HG02981 (cell line): Measurements from ENCODE around the gene KMT2E.
"Not testable (repeated sequence)": the region's sequence is repeated elsewhere in the genome, so short reads cannot be mapped to it uniquely, and the experiment has no call there.

ENCODE experiments used
- ATAC-seq: cut with Tn5 transposase; IDR thresholded peaks from one replicate; pipeline ENCODE4 v1.9.1; 2021; ENCODE audit warnings: mild to moderate bottlenecking, moderate library complexity; ENCODE audit not compliant: unreplicated experiment

KMT2E gene

DNA sequence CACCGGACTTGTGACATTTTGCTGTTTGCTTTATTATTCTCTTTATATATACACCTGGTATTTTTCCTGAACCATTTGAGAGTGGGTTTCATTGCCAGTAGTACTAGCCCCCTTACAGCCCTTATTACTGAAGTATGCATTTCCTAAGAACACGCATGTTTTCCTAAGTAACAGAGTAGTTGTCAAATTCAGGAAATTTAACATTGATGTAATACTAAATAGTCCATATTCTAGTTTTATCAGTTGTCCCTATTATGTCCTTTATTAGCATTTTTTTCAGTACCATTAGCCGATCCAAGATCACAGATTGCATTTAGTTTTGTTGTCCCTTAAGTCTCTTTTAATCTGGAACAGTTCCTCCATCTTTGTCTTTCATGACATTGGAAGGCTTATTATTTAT lies 8.0 kb downstream of the KMT2E start:
- no peak for ATAC-seq

DNA sequence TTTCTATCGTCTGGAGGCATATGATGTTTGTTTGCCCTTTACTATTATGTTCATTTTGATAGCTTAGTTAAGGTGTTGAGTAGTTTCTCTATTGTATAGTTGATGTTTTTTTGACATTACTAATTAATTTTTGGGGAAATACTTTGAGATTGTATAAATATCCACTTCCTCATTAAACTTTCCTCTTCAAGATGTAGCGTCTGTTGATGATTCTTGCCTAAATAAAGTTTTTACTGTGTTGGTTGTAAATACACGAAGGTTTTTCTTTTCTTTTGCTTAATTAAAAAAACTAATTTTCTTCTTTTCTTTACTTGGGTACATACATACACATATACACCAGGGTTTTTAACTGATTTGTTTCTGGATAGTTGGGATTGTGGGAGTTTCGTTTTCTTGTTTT lies 8.5 kb downstream of the KMT2E start:
- no peak for ATAC-seq

DNA sequence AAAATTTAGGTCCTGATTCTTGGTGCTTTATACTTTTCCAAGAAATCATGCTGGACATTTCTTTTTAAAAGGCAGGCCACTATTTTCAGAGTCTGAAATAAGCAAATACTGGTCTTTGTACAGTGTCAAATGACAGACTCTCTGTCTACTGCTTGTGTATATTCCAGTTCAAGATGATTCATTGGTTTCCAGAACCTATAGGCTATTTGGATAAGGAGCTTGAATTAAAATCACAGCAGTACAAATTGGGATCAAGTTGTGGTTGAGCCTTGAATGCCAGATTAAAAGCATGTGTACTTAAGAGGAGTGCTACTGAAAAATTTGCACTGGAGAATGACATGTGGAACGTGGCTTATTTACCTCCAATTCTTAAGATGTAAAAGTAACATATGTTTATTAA lies 10.7 kb downstream of the KMT2E start:
- ATAC-seq, result no peak

DNA sequence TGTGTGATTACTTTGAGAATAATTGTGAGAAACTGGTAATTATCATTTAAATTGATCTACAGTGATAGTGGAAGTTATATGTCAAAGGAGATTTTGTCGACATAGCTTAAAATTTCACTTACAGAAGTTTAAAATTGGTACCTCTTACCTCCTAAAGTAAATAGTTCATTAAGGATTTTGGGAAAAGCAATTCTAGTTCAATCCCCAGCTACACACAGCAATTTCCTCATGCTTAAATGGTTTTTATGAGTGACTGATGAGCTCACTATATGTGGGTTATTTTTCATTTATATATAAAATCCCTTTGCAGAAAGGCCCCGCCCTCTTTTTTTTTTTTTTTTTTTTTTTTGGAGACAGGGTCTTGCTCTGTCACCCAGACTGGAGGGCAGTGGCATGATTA lies 12.7 kb downstream of the KMT2E start:
- no peak for ATAC-seq

DNA sequence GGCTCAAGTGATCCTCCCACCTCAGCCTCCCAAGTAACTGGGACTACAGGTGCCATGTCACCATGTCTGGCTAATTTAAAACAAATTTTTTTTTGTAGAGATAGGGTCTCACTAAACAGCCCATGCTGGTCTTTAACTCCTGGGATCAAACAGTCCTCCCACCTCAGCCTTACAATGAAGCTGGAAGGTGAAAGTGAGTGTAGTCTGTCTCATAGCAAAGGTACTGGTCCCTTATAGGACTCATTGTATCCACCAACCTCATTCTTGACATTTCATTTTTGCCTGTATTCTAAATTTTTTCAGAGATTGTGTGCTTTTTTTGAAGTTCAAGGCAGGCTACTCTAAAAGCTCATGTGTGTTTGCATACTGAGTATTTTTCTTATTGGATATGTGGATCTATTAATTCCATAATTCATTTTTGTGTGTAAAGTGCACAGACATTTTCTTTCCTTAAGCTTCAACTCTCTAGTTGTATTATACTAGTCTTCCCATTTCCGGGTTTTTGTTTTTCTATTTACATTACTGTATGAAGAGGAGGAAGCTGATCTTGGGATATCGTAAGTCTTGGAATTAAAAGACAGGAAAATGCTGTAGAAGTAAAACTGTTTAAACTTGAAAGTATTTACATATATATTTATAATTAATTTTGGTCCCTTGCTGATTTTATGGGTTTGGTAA lies 13.3 kb downstream of the KMT2E start:
- ATAC-seq, result no peak

DNA sequence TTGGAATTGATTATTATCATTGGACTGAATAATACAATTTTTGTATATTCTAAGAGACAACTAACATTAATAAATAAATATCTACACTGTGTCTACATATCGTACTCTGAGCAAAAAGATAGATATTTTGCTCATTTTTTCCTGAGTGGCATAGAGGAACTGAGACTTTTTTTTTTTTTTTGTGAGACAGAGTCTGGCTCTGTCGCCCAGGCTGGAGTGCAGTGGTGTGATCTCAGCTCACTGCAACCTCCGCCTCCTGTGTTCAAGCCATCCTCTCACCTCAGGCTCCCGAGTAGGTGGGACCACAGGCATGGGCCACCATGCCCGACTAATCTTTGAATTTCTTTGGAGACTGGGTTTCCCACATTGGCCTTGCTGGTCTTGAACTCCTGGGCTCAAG lies 14.0 kb downstream of the KMT2E start:
- peak; percentile 46 for ATAC-seq

DNA sequence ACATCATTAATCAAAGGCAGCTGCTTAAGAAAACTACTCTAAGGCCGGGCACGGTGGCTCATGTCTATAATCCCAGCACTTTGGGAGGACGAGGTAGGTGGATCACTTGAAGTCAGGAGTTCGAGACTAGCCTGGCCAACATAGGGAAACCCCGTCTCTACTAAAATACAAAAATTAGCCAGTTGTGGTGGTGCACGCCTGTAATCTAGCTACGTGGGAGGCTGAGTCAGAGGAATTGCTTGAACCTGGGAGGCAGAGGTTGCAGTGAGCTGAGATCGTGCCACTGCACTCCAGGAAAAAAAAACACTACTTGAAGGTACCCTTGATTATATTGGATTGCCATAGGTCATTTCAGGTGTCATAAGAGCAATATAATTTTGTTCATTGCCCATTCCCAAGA lies 14.9 kb downstream of the KMT2E start:
- ATAC-seq, result not testable (repeated sequence)

DNA sequence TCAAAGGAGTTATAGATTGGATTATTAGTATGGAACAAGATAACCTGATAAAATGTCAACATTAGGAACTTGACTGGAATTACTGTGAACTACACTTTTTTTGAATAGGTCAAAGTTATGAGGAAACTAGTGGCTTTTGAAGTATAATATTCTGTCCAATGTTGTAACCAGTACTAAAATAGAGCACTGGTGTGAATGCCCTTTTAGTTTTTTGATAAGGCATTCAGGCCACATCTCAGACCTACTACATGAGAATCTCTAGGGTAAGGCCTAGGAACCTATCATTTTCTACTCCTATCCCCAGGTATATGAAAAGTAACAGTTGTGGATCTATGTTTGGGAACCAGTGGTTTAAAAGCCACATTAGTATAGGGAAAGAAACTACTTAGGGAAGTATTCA lies 16.4 kb downstream of the KMT2E start:
- ATAC-seq, result no peak

DNA sequence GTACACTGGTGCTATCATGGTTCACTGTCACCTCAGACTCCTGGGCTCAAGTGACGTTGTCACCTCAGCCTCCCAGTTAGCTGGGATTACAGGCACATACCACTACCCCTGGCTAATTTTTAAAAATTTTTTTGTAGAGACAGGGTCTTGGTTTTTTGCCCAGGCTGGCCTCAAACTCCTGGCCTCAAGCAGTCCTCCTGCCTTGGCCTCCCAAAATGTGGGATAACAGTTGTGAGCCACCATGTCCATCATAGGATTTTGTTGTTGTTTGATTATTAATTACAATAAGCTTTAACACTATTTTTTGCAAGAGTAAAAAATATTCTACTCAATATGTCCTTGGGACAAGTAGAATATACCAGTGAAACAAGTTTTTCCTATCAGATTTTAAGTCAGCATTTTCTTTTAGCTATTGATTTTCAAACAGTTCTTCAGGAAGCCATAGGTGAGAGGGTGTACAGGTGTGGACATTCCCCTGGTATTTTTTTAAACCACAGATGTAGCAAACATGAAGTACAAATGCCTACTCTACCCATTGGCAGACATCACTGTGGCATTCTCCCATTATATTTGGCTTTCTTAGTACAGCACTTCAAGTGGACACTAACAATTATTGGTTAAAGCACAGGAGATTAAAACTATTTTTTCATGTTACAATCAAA lies 18.7 kb downstream of the KMT2E start:
- ATAC-seq, result no peak

DNA sequence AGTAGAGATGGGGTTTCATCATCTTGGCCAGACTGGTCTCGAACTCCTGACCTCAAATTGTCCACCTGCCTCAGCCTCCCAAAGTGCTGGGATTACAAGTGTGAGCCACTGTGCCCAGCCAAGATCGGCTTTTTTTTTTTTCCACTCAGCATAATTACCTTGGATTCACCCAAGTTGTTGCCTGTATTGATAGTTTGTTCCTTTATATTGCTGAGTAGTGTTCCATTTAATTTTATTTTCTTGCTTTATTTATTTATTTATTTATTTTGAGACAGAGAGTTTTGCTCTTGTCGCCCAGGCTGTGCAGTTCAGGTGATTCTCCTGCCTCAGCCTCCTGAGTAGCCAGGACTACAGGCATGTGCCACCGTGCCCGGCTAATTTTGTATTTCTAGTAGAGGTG lies 21.3 kb downstream of the KMT2E start:
- ATAC-seq, result no peak

DNA sequence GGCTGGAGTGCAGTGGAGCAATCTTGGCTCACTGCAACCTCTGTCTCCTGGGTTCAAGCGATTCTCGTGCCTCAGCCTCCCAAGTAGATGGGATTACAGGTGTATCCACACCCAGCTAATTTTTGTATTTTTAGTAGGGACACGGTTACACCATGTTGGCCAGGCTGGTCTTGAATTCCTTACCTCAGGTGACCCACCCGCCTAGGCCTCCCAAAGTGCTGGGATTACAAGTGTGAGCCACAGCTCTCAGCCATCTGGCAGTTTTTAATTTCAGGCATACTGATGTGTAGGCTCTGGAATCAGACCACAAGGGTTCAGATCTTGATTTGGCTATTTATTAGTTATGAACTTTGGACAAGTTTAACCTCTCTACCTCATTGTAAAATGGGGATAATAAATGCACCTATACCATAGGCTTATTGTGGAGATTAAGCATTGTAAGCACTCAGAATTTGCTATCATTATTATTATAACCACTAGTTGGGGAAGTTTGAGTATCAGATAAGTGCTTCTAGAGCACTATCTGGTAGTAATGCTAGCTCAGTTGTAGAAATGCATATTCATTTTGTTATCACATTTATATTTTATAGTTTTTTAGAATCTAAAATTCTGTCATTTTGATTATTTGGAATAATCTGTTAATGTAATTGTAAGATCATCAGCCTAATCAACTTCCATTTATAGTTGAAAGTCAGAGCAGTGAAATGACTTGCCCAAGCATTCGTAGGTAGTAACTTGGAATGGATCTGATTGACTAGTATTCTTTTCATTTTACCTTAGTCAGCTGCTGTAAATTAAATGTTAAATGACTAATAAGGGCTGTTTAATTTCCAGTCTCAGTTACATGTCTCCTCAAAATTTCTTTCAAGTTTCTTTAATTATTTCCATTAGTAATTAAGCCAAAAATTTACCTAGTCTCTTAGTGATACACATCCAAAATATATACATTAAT lies 22.5 kb downstream of the KMT2E start:
- ATAC-seq, result no peak

DNA sequence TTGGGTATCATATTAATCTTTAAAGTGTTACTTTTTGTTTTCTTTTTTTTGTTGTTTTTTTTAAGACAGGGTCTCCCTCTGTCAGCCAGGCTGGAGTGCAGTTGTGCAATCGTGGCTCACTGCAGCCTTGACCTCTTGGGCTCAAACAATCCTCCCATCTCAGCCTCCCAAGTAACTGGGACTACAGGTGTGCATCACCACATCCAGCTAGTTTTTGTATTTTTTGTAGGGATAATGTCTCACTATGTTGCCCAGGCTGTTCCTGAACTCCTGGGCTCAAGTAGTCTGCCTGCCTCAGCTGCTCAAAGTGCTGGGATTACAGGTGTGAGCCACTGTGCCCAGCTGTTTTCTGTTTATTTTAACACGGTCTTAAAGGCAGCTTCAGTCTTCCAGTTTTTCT lies 23.3 kb downstream of the KMT2E start:
- ATAC-seq, result no peak

DNA sequence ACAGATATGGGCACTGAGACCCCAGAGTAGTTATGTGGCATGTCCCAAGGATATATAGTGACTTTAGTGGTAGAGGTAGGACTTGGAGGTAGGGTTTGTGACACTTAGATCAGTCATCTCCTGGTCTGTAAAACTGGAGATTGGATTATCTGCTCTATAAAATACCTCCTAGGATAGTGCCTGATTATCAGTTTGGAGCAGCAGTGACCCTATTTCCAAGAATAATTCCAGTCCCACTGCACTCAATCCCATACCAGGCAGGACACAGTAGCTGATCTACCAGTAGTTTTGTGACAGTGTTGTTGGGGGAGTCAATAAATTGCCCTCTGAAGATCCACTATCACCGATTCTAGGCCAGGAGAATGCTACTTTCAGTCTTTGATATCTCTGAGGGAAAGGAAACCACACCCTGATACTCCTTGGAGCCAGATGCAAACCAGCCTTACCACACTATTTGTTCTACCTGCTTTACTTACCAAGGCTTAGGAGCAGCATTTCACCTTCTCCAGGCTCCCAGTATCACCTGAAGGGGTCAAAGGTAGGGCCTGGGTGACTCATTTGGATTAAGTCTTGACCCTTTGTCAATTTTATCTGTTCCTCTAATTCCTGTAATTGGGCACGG lies 30.6 kb downstream of the KMT2E start:
- no peak for ATAC-seq

DNA sequence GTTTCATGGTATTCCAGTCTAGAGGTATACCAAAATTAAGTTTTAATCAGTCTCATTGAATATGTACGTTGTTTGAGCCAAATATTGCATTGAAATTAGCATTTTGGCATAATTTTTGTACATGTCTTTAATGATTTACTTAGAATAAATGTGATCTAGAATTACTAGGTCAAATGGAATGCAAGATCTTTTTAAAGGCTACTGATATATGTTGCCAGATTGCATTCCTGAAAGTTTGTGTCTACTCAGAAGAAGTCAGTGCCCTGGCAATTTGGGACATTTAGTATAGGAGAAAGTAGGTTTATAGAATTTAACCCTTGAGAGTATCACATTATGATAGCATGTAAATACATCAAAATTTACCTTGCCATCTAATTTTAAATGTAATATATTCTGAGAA lies 32.4 kb downstream of the KMT2E start:
- ATAC-seq, result no peak

DNA sequence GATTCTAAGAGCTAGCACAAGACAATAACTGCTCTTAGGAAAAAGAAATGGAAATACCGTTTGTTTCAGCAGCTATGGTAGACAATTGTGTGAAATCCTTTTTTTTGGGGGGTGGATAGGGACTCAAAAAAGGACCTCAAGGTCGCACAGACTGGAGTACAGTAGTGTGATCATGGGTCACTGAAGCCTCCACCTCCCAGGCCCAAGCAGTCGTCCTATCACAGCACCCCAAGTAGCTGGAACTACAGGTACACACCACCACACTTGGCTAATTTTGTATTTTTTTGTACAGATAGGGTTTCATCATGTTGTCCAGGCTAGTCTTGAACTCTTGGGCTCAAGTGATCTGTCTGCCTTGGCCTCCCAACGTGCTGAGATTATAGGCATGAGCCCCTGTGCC lies 33.9 kb downstream of the KMT2E start:
- no peak for ATAC-seq

DNA sequence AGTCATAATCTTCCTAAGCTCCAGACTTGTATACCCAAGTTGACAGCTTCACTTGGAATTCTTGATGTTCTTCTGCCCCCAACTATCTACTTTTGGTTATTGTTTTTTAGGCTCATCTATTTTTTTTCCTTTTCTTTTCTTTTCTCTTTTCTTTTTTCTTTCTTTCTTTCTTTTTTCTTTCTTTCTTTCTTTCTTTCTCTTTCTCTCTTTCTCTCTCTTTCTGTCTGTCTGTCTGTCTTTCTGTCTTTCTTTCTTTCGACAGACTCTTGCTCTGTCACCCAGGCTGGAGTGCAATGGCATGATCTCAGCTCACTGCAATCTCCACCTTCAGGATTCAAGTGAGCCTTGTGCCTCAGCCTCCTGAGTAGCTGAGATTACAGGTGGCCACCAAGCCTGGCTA lies 36.5 kb downstream of the KMT2E start:
- ATAC-seq, result no peak

DNA sequence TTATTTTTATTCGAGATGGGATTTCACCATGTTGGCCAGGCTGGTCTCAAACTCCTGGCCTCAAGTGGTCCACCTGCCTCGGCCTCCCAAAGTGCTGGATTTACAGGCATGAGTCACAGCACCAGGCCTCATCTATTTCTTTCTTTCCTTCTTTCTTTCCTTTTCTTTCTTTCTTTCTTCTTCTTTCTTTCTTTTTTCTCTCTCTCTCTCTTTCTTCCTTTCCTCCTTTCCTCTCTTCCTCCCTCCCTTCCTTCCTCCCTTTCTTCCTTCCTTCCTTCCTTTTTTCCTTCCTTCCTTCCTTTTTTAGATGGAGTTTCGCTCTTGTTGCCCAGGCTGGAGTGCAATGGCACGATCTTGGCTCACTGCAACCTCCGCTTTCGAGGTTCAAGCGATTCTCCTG lies 36.9 kb downstream of the KMT2E start:
- not testable (repeated sequence) for ATAC-seq

DNA sequence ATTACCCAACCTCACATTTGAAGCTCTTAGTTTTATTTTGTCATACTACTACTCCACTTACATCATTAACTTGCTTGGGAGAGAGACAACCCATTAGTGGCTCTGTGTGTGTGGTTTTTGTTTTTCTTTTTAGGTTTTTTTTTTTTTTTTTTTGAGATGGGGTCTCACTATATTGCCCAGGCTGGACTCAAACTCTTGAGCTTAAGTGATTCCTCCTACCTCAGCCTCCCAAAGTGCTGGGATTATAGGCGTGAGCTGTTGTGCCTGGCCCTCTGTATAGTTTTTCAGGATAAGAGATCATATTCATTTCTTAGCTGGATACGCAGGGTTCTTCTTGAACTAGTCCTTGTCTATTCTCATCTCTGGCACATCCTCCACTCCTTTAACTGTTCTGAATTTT lies 41.1 kb downstream of the KMT2E start:
- no peak for ATAC-seq

DNA sequence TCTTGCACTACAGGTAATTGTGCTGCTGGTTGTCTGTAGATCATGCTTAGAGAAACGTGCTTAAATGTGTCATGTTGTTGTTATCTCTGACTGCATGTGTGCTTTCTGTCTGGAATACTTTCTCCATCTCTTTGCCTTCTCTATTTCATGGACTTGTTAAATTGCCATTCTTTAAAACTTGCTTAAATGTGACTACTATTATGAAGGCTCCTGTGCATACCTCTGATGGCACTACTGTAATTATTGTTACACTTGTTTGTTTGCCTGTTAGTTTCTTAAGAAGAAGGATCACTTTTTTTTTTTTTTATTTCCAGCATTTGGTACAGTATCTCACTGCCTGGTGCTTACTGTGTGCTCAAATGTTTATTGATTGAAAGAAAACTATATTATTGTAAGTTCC lies 41.6 kb downstream of the KMT2E start:
- ATAC-seq, result no peak

DNA sequence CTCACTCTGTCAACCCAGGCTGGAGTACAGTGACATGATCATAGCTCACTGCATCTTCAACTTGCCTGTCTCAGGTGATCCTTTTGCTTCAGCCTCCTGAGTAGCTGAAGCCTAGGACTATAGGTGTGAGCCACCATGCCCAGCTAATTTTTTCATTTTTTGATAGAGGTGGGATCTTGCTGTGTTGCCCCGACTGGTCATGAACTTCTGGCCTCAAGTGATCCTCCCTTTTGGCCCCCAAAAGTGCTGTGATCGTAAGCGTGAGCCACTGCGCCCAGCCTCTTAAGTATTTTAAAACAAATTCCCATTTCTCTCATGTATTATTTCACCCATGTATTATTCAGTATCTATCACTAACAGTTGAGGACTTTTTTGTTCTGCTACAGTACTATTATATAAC lies 43.5 kb downstream of the KMT2E start:
- no peak for ATAC-seq

DNA sequence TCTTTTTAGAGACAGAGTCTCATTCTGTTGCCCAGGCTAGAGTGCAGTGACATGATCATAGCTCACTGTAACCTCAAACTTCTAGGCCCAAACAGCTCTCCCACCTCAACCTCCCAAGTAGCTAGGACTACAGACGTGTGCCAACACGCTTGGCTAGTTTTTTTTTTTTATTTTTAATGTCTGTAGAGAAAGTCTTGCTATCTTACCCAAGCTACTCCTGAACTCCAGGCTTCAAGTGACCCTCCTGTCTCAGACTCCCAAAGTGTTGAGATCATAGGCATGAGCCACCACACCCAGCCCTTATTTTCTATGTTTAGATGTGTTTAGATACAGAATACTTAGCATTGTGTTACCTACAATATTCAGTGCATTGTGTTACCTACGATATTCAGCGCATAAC lies 46.4 kb downstream of the KMT2E start:
- no peak for ATAC-seq
